ENCODE data around the gene EEIG1.
"Not testable (repeated sequence)": the region's sequence is repeated elsewhere in the genome, so short reads cannot be mapped to it uniquely, and the experiment has no call there.

EEIG1 gene

DNA sequence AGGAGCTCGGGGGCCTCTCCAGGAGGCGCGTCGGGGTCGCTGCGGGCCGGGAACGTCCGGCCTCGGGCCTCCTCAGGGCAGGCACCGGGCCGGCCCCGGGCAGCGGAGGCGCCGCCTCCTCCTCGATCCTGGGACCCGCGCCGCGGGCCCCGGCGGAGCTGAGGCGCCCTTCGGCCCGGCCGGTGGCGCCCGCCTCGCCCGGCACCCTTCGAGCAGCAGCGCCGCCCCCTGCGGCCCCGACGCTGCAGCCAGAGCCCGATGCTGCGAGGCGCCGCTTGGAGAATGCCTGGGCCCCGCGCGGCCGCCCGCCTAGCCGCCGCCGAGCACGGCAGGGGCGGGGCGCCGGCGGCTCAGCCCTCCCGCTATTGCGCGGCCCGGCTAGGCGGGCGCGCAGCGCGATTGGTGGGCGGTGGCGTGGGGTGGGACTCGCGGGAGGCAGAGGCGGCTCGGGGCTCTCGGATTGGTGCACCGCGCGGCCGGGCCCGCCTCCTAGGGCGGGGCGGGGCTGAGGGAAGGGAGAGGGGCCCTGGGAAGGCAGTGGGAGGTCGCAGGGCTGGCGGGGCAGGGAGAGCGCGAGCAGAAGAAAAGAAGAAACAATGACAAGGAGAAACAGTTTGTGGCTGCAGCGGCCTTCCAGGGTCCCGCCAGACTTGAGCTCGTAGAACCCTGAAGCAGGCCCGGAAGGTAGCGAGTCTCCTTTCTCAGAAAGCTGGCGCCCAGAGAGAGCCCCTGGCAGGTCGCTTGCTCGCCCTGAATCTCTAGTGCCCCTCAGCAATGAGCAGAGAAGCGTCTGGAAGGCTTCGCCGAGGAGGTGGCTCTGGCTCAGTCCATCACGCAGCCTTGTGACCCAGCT is at the start of gene EEIG1:
Gene EEIG1 (minus strand): TSS at position 284 of the 853 bp plus-strand sequence. CDS start 852 bp downstream, outside the sequence.
- Histone ChIP-seq H3K36me3 (ENCODE audit: insufficient read depth, low read length) (no peaks in the 10 kb centered on the region), H3K9ac (ENCODE audit: low read depth, low read length) (peak within 1 kb of the TSS; percentile 91), H3K9me3 (ENCODE audit: control insufficient read depth, insufficient read depth, low read length) (no peaks in the 10 kb centered on the region), H3K4me1 (ENCODE audit: insufficient read depth, low read length) (peaks cover 21% of the 10 kb centered on the region)

- Histone ChIP-seq H3K36me3 (ENCODE audit: insufficient read depth, low read length) (no peaks in the 10 kb centered on the region), H3K4me1 (ENCODE audit: insufficient read depth, low read length) (peaks cover 9% of the 10 kb centered on the region; the same call in 1 of the 2 replicates), H3K9me3 (ENCODE audit: control insufficient read depth, insufficient read depth, low read length) (no peaks in the 10 kb centered on the region), H3K9ac (ENCODE audit: low read depth, low read length) (no peak overlapping the region)
Observed at GRCh38 chr9:128027705-128028104, 46.9 kb upstream of the EEIG1 start.

DNA sequence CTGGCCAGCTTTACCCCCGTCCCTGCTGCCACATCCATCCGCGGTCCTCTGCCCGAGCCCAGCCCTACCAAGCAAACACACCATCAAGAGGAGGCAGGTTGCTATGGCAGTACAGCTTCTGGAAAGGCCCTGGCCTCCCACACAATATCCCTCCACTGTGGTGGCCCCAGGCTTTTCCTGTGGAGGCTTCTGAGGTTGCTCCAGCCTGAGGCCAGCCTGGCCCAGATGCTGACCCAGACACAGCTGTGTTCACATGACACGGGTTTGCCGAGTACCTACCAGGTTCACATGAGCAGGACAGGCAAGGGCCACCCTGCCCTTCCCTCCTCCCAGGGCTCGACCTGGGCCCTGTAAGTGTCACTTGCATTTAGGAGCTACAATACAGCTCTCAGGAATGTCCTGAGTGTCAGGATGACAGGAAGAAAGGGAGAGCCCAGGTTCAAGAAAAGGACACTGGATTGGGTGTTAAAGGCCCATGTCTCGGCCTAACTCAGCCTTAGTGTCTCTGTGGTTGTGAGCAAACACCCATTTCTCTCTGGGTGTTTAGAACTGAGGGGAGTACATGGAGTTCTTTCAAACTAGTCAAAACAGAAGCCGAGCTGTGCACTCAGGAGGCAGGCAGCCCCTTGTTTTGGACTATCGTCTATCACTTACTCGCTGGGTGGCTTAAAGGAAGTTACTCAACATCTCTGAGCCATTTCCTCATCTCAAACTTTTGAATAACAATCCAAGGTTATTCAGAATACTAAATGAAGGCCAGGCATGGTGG is 46.2 kb upstream of the EEIG1 start:
- H3K36me3 ChIP-seq (ENCODE audit: insufficient read depth, low read length) = no peaks in the 10 kb centered on the region
- no peak overlapping the region for H3K9ac ChIP-seq (ENCODE audit: low read depth, low read length)
- no peaks in the 10 kb centered on the region for H3K9me3 ChIP-seq (ENCODE audit: control insufficient read depth, insufficient read depth, low read length)
- H3K4me1 ChIP-seq (ENCODE audit: insufficient read depth, low read length) = peaks cover 9% of the 10 kb centered on the region; the same call in 1 of the 2 replicates

GRCh38 chr9:128026255-128026772 is 45.5 kb upstream of the EEIG1 start:
- peaks cover 9% of the 10 kb centered on the region; the same call in 1 of the 2 replicates for H3K4me1 ChIP-seq (ENCODE audit: insufficient read depth, low read length)
- no peaks in the 10 kb centered on the region for H3K9me3 ChIP-seq (ENCODE audit: control insufficient read depth, insufficient read depth, low read length)
- H3K36me3 ChIP-seq (ENCODE audit: insufficient read depth, low read length) = no peaks in the 10 kb centered on the region
- H3K9ac ChIP-seq (ENCODE audit: low read depth, low read length) = no peak overlapping the region

- peaks cover 9% of the 10 kb centered on the region; the same call in 1 of the 2 replicates for H3K4me1 ChIP-seq (ENCODE audit: insufficient read depth, low read length)
- no peaks in the 10 kb centered on the region for H3K9me3 ChIP-seq (ENCODE audit: control insufficient read depth, insufficient read depth, low read length)
- no peaks in the 10 kb centered on the region for H3K36me3 ChIP-seq (ENCODE audit: insufficient read depth, low read length)
- H3K9ac ChIP-seq (ENCODE audit: low read depth, low read length) = no peak overlapping the region
Observed at GRCh38 chr9:128025736-128026135, 44.9 kb upstream of the EEIG1 start.

GRCh38 chr9:128024761-128025308 is 44.0 kb upstream of the EEIG1 start:
- Histone ChIP-seq H3K36me3 (ENCODE audit: insufficient read depth, low read length) (no peaks in the 10 kb centered on the region), H3K9me3 (ENCODE audit: control insufficient read depth, insufficient read depth, low read length) (no peaks in the 10 kb centered on the region), H3K9ac (ENCODE audit: low read depth, low read length) (no peak overlapping the region), H3K4me1 (ENCODE audit: insufficient read depth, low read length) (peaks cover 9% of the 10 kb centered on the region; the same call in 1 of the 2 replicates)

- not testable (repeated sequence) for H3K36me3 ChIP-seq (ENCODE audit: insufficient read depth, low read length); H3K9ac ChIP-seq (ENCODE audit: low read depth, low read length); H3K9me3 ChIP-seq (ENCODE audit: control insufficient read depth, insufficient read depth, low read length); H3K4me1 ChIP-seq (ENCODE audit: insufficient read depth, low read length)
Observed at GRCh38 chr9:128023671-128024070, 42.9 kb upstream of the EEIG1 start.

GRCh38 chr9:128022886-128023285 is 42.1 kb upstream of the EEIG1 start:
- H3K9me3 ChIP-seq (ENCODE audit: control insufficient read depth, insufficient read depth, low read length) = no peaks in the 10 kb centered on the region
- H3K9ac ChIP-seq (ENCODE audit: low read depth, low read length) = no peak overlapping the region
- peaks cover 9% of the 10 kb centered on the region; the same call in 1 of the 2 replicates for H3K4me1 ChIP-seq (ENCODE audit: insufficient read depth, low read length)
- no peaks in the 10 kb centered on the region for H3K36me3 ChIP-seq (ENCODE audit: insufficient read depth, low read length)

- Histone ChIP-seq H3K9ac (ENCODE audit: low read depth, low read length) (no peak overlapping the region), H3K9me3 (ENCODE audit: control insufficient read depth, insufficient read depth, low read length) (no peaks in the 10 kb centered on the region), H3K4me1 (ENCODE audit: insufficient read depth, low read length) (no peaks in the 10 kb centered on the region; the same call in 1 of the 2 replicates), H3K36me3 (ENCODE audit: insufficient read depth, low read length) (no peaks in the 10 kb centered on the region)
Observed at GRCh38 chr9:128021098-128021497, 40.3 kb upstream of the EEIG1 start.

GRCh38 chr9:128020692-128021091 is 39.9 kb upstream of the EEIG1 start:
- H3K36me3 ChIP-seq (ENCODE audit: insufficient read depth, low read length) = no peaks in the 10 kb centered on the region
- H3K9ac ChIP-seq (ENCODE audit: low read depth, low read length) = no peak overlapping the region
- H3K9me3 ChIP-seq (ENCODE audit: control insufficient read depth, insufficient read depth, low read length) = no peaks in the 10 kb centered on the region
- H3K4me1 ChIP-seq (ENCODE audit: insufficient read depth, low read length) = no peaks in the 10 kb centered on the region; the same call in 1 of the 2 replicates

DNA sequence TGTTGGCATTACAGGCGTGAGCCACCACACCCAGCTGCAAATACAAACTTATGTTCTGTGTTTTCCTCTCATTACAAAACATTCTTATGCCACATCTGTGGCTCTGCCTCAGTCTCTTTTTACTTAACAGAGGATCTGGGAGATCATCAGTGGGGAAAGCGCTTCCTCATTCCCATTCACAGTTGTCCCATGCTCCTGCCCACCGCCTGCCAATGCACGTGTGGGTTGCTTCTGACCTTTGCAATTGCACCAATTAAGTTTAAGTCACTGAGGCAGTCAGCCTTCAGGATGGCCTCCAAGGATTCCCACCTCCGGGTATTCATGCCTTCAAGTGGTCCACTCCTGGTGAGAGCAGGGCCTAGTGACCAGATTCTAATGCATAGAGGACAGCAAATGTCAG is 34.9 kb upstream of the EEIG1 start:
- H3K9ac ChIP-seq (ENCODE audit: low read depth, low read length) = no peak overlapping the region
- no peaks in the 10 kb centered on the region for H3K36me3 ChIP-seq (ENCODE audit: insufficient read depth, low read length)

DNA sequence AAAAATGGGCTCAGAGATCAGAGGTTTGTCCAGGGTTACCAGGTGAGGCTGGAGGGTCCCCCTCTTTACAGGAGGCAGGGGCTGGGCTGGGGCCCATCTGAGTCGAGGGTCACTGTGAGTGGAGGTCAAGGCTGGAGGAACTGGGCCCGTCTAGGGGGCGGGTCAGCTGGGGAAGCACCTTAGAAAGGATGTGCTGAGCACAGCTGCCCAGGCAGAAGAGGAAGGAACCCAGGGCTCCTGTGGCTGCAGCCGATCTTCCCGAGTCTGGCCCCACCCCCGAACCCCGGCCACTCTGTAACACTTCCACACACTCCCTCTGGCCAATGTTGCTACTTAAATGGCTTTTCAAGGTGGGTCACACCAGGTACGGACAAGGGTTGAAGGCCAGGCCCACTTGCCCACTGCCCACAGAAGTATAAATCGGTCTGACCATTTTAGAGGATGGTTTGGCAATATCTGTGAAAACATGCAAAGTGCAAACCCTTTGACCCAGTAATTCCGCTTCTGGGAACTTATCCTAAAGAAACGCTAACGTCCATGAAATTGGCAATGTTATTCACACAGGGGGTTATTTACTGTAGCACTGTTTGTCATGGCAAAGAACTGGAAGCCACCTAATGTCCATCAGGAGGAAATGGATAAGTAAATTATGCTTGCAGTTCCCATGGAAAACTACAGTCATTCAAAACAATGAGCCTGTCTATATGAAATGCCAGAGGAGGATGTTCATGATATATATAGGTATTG is 30.5 kb upstream of the EEIG1 start:
- H3K9ac ChIP-seq (ENCODE audit: low read depth, low read length) = no peak overlapping the region
- peaks cover 10% of the 10 kb centered on the region; the same call in 1 of the 2 replicates for H3K4me1 ChIP-seq (ENCODE audit: insufficient read depth, low read length)
- peaks cover 3% of the 10 kb centered on the region; the same call in 1 of the 2 replicates for H3K9me3 ChIP-seq (ENCODE audit: control insufficient read depth, insufficient read depth, low read length)
- no peaks in the 10 kb centered on the region for H3K36me3 ChIP-seq (ENCODE audit: insufficient read depth, low read length)

More for the DNA sequence above, 34.9 kb upstream of the EEIG1 start:
- H3K9me3 ChIP-seq (ENCODE audit: control insufficient read depth, insufficient read depth, low read length) = no peaks in the 10 kb centered on the region
- H3K4me1 ChIP-seq (ENCODE audit: insufficient read depth, low read length) = peaks cover 8% of the 10 kb centered on the region; the same call in 1 of the 2 replicates

DNA sequence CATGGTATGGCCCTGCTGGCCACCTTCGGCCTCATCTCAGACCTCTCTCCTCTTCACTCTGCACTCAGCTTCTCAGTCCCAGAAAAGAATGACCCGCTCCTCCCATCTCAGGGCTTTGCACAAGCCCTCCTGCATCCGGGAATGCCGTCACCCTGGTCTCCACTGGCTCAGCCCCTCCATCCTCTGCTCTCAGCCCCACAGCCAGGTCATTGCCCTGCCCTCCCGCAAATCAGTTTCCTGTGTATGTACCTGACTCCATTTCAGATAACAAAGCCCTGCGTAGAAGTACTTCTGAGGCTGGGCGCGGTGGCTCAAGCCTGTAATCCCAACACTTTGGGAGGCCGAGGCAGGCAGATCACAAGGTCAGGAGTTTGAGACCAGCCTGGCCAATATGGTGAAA is 28.9 kb upstream of the EEIG1 start:
- no peak overlapping the region for H3K9ac ChIP-seq (ENCODE audit: low read depth, low read length)
- H3K9me3 ChIP-seq (ENCODE audit: control insufficient read depth, insufficient read depth, low read length) = peaks cover 3% of the 10 kb centered on the region; the same call in 1 of the 2 replicates
- H3K36me3 ChIP-seq (ENCODE audit: insufficient read depth, low read length) = no peaks in the 10 kb centered on the region
- peaks cover 16% of the 10 kb centered on the region; the same call in 1 of the 2 replicates for H3K4me1 ChIP-seq (ENCODE audit: insufficient read depth, low read length)

Measured in ES-I3 (cell line).